Measurements from ENCODE around the gene LDLRAD4. TPM values are rescaled to one million over a fixed set of nuclear protein-coding genes. Genes with fewer than 3 reads are reported as not detected.

The LDLRAD4 gene
- total and polyA plus RNA-seq, 9 of the 15 experiments (the other 6 are each of a cell fraction or from before 2014, with no cell fraction given), result 0.01 TPM; not detected in 8

DNA sequence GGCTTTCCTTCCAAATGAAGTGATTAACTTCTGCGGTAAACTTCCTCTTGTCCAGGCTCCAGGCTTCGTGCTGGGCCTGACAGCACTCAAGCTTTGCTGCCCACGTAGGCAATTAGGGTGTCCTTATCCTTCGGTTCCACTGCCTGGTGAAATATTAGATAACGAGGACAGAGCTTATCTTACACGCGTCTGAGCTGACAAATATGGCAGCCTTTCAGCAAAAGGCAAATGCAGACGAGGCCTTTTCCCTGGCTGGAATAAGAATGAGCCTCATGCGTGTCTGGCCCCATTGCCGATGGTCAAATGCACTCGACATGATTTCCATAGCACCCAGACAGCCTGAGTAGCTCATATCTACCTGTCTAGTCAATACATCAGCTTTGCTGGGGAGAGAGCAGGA, 366.3 kb downstream of the LDLRAD4 start (continued):
- TF ChIP-seq SMAD4 (CRISPR knock-in tag; conservative IDR thresholded peaks at IDR 0.05), result peak; percentile 66
- no peak for TF ChIP-seq ATF7 (IDR thresholded peaks at IDR 0.05)
- TF ChIP-seq RAD51 (IDR thresholded peaks at IDR 0.05; ENCODE audit: borderline replicate concordance, low read depth), result no peak
- TF ChIP-seq SOX6 (IDR thresholded peaks at IDR 0.05), result peak; percentile 62
- TF ChIP-seq STAG1 (CRISPR knock-in tag; IDR thresholded peaks at IDR 0.05; ENCODE audit: borderline replicate concordance), result no peak
- TF ChIP-seq ZNF77 (CRISPR knock-in tag; IDR thresholded peaks at IDR 0.05), result no peak
- TF ChIP-seq ZNF766 (CRISPR knock-in tag; conservative IDR thresholded peaks at IDR 0.05), result 0 out of 2 replicates have a peak, but pooled peaks have one; percentile 51
- TF ChIP-seq ZNF76 (CRISPR knock-in tag; IDR thresholded peaks at IDR 0.05; ENCODE audit: borderline replicate concordance), result no peak
- no peak for TF ChIP-seq PTBP1 (IDR thresholded peaks at IDR 0.05; ENCODE audit: low read depth, low read length)
- TF ChIP-seq, protein P1, sequence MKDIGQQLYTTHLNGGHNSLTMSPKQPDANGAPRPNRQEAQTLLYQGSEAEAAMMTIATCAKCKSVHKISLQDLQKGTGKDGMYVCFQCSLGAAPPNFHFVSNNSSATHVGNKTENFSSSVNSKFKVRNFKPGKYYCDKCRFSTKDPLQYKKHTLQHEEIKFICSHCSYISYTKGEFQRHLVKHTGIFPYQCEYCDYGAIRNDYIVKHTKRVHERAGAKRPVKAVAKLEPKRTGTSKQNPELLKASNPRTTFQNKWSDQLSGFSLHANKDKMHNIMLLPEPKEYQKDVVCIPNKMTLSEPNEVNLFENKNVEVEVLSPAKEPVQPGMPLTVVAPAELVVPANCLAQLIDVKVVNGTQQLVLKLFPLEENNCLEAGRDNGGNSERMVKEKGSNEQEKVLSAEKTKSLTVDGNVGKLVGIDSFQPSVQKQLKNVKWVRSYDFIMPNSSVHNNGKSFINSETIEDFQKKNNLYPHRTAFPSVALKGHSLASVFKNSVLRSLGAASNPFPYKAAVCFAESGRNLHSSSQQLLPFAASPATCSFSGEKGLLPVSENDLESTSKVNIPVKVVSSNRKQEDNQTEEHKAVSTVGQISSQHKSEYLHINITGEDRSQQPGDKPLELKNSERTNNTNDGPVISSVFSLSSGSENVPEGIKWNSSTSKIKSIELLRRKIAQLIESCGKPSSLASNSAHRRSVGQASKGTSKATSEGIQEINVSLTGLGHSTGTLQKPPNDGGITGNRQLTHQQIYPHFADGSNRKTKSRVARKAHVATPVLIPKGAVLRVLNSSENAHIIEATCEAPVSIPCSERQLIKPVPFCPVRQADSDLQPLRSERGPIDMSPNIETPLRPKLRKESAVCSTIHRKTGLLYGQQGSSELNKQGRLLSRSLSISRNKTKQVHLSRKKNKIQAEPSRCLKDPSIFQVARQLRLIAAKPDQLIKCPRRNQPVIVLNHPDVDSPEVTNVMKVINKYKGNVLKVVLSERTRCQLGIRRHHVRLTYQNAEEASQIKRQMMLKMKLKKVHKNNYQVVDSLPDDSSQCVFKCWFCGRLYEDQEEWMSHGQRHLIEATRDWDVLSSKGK (CRISPR knock-in tag; IDR thresholded peaks at IDR 0.05), result no peak
- TF ChIP-seq CREB1 (IDR thresholded peaks at IDR 0.05), result no peak
- no peak for TF ChIP-seq CREB1 (CRISPR knock-in tag; IDR thresholded peaks at IDR 0.05)
- TF ChIP-seq PCBP2 (IDR thresholded peaks at IDR 0.05; ENCODE audit: low read depth, low read length, poor library complexity, severe bottlenecking), result no peak
- TF ChIP-seq MAFF (IDR thresholded peaks at IDR 0.05; ENCODE audit: low read length), result no peak
- TF ChIP-seq U2AF1 (optimal IDR thresholded peaks at IDR 0.05; ENCODE audit: low read depth, low read length), result no peak
- no peak for TF ChIP-seq MEF2D (tag; conservative IDR thresholded peaks at IDR 0.05; ENCODE audit: low read depth)
- TF ChIP-seq, protein P2, sequence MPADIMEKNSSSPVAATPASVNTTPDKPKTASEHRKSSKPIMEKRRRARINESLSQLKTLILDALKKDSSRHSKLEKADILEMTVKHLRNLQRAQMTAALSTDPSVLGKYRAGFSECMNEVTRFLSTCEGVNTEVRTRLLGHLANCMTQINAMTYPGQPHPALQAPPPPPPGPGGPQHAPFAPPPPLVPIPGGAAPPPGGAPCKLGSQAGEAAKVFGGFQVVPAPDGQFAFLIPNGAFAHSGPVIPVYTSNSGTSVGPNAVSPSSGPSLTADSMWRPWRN (IDR thresholded peaks at IDR 0.05; ENCODE audit: low read depth), result peak; percentile 78
- TF ChIP-seq OTX1 (CRISPR knock-in tag; IDR thresholded peaks at IDR 0.05), result no peak
- no peak for TF ChIP-seq HDAC3 (IDR thresholded peaks at IDR 0.05; ENCODE audit: borderline replicate concordance, partially characterized antibody)
- TF ChIP-seq BRD4 (IDR thresholded peaks at IDR 0.05), result no peak
- no peak for TF ChIP-seq JUN (IDR thresholded peaks at IDR 0.05; ENCODE audit: borderline replicate concordance, low read depth, low read length)
- no peak for TF ChIP-seq JUN (CRISPR knock-in tag; IDR thresholded peaks at IDR 0.05; ENCODE audit: borderline replicate concordance)
- no peak for TF ChIP-seq ZNF764 (CRISPR knock-in tag; IDR thresholded peaks at IDR 0.05; ENCODE audit: low read depth)
- TF ChIP-seq PHB2 (IDR thresholded peaks at IDR 0.05; ENCODE audit: low read depth), result no peak
- TF ChIP-seq XRCC4 (IDR thresholded peaks at IDR 0.05; ENCODE audit: extremely low read depth, insufficient read depth, insufficient read length), result no peak
- no peak for TF ChIP-seq POLR2B (IDR thresholded peaks at IDR 0.05; ENCODE audit: low read depth, partially characterized antibody)
- TF ChIP-seq ADNP (tag; IDR thresholded peaks at IDR 0.05), result no peak
- TF ChIP-seq, protein P3, sequence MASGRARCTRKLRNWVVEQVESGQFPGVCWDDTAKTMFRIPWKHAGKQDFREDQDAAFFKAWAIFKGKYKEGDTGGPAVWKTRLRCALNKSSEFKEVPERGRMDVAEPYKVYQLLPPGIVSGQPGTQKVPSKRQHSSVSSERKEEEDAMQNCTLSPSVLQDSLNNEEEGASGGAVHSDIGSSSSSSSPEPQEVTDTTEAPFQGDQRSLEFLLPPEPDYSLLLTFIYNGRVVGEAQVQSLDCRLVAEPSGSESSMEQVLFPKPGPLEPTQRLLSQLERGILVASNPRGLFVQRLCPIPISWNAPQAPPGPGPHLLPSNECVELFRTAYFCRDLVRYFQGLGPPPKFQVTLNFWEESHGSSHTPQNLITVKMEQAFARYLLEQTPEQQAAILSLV (tag; IDR thresholded peaks at IDR 0.05), result no peak

All from K562 (cell line).